ENCODE data around the gene ABCF1. TPM values are rescaled to one million over a fixed set of nuclear protein-coding genes. Genes with fewer than 3 reads are reported as not detected.
A peak's percentile ranks its signal among the peaks of the same experiment; 100 is the strongest.
"Not testable (repeated sequence)": the region's sequence is repeated elsewhere in the genome, so short reads cannot be mapped to it uniquely, and the experiment has no call there.

ABCF1 gene
- 10 to 100 TPM; 17.4 to 48.6 (median 28.9) TPM for total RNA-seq

DNA sequence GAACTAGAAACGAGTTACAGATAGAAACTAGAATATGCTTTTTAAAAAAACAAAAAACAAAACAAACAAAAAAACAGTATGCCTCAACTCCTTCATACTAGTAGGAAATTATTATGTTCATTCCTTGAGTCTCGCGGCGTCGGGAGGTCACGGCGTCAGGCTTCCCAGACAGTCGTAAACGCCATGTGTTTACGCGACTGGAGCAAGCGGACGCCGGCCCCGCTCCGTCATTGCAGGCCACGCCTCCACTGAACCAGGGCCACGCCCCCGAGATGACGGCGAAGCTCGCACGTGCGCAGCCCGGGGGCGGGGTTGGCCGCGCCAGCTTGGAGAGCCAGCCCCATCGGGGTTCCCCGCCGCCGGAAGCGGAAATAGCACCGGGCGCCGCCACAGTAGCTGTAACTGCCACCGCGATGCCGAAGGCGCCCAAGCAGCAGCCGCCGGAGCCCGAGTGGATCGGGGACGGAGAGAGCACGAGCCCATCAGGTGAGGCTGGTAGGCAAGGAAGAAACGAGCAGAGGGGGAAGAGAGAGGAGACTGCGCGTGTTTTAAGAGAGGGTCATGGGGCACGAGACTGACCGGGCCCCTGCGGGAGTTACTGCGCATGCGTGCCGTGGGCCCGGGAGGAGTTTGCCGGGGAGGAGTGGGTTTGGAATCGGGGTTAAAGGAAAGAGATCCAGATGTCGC lies at the start of gene ABCF1:
TSS of gene ABCF1 (plus strand) at position 368 of the 687 bp plus-strand sequence. CDS start at position 414, 46 bp downstream.
- intact Hi-C loops (cut with DNase I; ENCODE audit: low total_unique reads), result no loop called here
- H3K27ac ChIP-seq, result peak within 1 kb of the TSS; percentile 91 to 93
- TF ChIP-seq, protein P1, sequence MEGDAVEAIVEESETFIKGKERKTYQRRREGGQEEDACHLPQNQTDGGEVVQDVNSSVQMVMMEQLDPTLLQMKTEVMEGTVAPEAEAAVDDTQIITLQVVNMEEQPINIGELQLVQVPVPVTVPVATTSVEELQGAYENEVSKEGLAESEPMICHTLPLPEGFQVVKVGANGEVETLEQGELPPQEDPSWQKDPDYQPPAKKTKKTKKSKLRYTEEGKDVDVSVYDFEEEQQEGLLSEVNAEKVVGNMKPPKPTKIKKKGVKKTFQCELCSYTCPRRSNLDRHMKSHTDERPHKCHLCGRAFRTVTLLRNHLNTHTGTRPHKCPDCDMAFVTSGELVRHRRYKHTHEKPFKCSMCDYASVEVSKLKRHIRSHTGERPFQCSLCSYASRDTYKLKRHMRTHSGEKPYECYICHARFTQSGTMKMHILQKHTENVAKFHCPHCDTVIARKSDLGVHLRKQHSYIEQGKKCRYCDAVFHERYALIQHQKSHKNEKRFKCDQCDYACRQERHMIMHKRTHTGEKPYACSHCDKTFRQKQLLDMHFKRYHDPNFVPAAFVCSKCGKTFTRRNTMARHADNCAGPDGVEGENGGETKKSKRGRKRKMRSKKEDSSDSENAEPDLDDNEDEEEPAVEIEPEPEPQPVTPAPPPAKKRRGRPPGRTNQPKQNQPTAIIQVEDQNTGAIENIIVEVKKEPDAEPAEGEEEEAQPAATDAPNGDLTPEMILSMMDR (IDR thresholded peaks at IDR 0.05), result peak in 1 of 4 experiments; percentile 6
- TF ChIP-seq POLR2A (IDR thresholded peaks at IDR 0.05), result peak; percentile 81 to 94
- peaks cover 4 to 8% of the 10 kb centered on the region in 2 donors for H3K4me1 ChIP-seq
- no peaks in the 10 kb centered on the region for H3K27me3 ChIP-seq
- peak within 1 kb of the TSS; percentile 60 to 74 for H3K4me3 ChIP-seq
- no peaks in the 10 kb centered on the region for H3K9me3 ChIP-seq
- H3K36me3 ChIP-seq, result no peaks in the 10 kb centered on the region
- DNase-seq, result peak; percentile 97 to 99

GRCh38 chr6:30521952-30522351 lies 49.3 kb upstream of the ABCF1 start:
- H3K27me3 ChIP-seq; H3K9me3 ChIP-seq; H3K27ac ChIP-seq; H3K4me1 ChIP-seq; DNase-seq; H3K4me3 ChIP-seq; H3K36me3 ChIP-seq; intact Hi-C loops (cut with DNase I; ENCODE audit: low total_unique reads): not testable (repeated sequence)

DNA sequence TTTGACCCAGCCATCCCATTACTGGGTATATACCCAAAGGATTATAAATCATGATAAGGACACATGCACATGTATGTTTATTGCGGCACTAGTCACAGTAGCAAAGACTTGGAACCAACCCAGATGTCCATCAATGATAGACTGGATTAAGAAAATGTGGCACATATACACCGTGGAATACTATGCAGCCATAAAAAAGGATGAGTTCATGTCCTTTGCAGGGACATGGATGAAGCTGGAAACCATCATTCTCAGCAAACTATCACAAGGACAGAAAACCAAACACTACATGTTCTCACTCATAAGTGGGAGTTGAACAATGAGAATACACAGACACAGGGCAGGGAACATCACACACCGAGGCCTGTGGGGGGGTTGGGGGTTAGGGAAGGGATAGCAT lies 44.8 kb upstream of the ABCF1 start:
- H3K4me3 ChIP-seq; intact Hi-C loops (cut with DNase I; ENCODE audit: low total_unique reads); H3K36me3 ChIP-seq; H3K9me3 ChIP-seq; H3K27me3 ChIP-seq; DNase-seq; H3K4me1 ChIP-seq; H3K27ac ChIP-seq: not testable (repeated sequence)

GRCh38 chr6:30529349-30529875 lies 41.8 kb upstream of the ABCF1 start:
- H3K4me3 ChIP-seq; intact Hi-C loops (cut with DNase I; ENCODE audit: low total_unique reads); DNase-seq: not testable (repeated sequence)

GRCh38 chr6:30530014-30530413 lies 41.2 kb upstream of the ABCF1 start:
- Histone ChIP-seq H3K36me3 (no peaks in the 10 kb centered on the region), H3K27me3 (no peaks in the 10 kb centered on the region), H3K4me1 (no peaks in the 10 kb centered on the region), H3K27ac (no peak overlapping the region), H3K4me3 (no peak overlapping the region), H3K9me3 (no peaks in the 10 kb centered on the region)
- intact Hi-C loops (cut with DNase I; ENCODE audit: low total_unique reads), result no loop called here
- TF ChIP-seq POLR2A (IDR thresholded peaks at IDR 0.05), result no peak
- TF ChIP-seq, protein P1 (IDR thresholded peaks at IDR 0.05), result no peak
- no peak for DNase-seq

More at GRCh38 chr6:30529349-30529875, 41.8 kb upstream of the ABCF1 start:
- not testable (repeated sequence) for H3K27me3 ChIP-seq, H3K4me1 ChIP-seq, H3K9me3 ChIP-seq, H3K27ac ChIP-seq, H3K36me3 ChIP-seq

DNA sequence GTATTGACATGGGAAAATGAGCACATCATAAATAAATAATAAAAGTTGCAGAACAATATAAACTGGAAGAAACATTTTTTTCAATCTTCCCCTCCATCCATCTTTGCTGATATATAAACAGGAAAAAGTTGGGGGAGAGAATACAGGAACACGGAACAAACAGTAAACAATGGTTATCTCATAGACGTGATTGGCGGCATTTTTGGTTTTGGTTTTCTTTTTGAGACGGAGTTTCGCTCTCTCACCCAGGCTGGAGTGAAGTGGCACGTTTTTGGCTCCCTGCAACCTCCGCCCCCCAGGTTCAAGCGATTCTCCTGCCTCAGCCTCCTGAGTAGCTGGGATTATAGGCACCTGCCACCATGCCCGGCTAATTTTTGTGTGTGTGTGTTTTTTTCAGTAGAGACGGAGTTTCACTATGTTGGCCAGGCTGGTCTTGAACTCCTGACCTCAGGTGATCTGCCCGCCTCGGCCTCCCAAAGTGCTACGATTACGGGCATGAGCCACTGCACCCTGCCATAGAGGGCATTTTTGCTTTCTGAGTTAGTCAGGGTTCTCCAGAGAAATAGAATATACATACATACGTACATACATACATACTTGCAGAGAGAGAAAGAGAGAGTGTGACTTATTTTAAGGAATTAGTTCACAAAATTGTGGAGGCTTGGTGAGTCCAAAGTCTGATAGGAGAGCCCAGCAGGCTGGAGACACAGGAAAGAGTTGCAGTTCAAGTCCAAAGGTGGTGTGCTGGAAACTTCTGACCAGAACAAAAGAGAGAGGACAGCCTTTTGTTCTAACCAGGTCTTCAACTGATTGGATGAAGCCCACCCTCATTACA lies 37.6 kb upstream of the ABCF1 start:
- no peak overlapping the region for H3K4me3 ChIP-seq

More for the DNA sequence above, 37.6 kb upstream of the ABCF1 start:
- DNase-seq, result no peak
- H3K9me3 ChIP-seq, result no peaks in the 10 kb centered on the region
- TF ChIP-seq POLR2A (IDR thresholded peaks at IDR 0.05), result no peak
- TF ChIP-seq, protein P1 (IDR thresholded peaks at IDR 0.05), result no peak
- intact Hi-C loops (cut with DNase I; ENCODE audit: low total_unique reads), result no loop called here
- H3K4me1 ChIP-seq, result no peaks in the 10 kb centered on the region
- H3K27me3 ChIP-seq, result no peaks in the 10 kb centered on the region
- H3K27ac ChIP-seq, result no peak overlapping the region
- no peaks in the 10 kb centered on the region for H3K36me3 ChIP-seq

All from uterus (tissue), 4 donors.